Kidney tubule cell (primary cell): ENCODE measurements around the gene TTR.

Experiments
- DNase-seq: peaks from one replicate; pipeline ENCODE4 v3.0.0-alpha.2; 2018; ENCODE audit warnings: low spot score

The TTR gene

DNA sequence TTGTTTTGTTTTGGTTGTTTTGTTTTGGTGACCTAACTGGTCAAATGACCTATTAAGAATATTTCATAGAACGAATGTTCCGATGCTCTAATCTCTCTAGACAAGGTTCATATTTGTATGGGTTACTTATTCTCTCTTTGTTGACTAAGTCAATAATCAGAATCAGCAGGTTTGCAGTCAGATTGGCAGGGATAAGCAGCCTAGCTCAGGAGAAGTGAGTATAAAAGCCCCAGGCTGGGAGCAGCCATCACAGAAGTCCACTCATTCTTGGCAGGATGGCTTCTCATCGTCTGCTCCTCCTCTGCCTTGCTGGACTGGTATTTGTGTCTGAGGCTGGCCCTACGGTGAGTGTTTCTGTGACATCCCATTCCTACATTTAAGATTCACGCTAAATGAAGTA is at the start of gene TTR:
Gene TTR (plus strand): TSS at position 250 of the 400 bp plus-strand sequence. CDS start 26 bp downstream, at position 276.
- no peak for DNase-seq

DNA sequence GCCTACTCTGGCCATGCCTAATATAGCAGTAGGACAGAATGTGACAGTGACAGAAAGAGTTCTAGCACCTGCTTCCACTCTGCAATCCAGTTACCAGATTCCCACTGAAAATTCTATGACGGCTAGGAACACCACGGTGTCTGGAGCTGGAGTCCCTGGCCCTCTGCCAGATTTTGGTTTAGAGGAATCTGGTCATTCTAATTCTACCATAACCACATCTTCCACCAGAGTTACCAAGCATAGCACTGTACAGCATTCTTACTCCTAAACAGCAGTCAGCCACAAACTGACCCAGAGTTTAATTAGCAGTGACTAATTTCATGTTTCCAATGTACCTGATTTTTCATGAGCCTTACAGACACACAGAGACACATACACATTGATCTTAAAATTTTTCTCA is 45.2 kb upstream of the TTR start:
- DNase-seq = peak; percentile 73

DNA sequence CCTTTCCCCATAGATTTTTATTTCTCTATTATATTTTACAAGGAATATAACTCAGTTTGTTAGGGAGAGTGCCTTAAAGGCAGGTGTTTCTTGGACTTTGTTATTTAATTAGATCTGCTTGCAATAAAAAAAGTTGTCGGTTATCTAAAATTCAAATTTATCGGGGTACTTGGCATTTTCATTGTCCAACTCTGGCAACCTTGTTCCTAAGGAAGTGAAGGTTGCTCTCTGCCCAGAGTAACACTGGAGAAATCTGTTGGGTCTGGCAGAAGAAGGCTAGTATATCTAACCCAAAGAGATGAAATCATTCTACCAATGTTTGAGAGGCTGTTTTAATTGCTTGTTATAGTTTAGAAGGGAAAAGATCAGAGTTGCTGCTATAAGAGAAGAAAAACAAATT is 42.8 kb upstream of the TTR start:
- DNase-seq = no peak

DNA sequence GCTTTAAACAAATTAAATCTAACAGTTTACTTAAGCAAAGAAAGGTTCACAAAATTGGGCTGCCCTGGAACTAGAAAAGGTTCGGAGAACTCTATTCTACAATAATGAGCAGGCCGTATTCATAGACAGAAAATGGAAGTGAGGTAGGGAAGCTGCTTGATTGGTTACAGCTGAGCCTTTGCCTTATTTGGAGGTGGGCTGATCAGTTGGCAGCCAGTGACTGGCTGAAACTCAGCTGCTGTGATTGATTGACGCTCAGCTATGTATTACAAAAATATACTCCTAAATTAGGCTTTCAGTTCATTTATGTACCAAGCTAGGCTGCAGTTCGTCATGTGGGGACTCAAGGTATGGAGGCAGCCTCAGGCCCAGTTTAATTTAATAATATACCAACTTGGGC is 42.3 kb upstream of the TTR start:
- no peak for DNase-seq

DNA sequence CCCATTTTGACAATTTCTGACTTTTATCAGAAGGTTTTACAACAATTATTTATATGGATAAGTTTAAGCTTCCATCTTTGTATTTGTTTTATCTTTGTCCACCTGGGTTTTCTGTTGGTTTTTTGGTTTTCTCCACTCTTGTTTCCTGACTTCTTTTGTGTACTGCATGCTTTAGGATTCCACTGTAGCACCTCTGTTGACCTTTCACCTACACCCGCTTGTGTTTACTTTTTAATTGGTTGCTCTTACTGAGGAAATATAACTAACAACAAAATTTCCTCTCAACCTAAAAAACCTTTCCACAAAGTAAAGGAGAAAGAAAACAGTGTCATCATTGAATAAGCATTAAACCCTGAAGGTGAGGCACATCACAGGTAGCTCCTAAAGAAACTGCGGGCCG is 39.8 kb upstream of the TTR start:
- no peak for DNase-seq

DNA sequence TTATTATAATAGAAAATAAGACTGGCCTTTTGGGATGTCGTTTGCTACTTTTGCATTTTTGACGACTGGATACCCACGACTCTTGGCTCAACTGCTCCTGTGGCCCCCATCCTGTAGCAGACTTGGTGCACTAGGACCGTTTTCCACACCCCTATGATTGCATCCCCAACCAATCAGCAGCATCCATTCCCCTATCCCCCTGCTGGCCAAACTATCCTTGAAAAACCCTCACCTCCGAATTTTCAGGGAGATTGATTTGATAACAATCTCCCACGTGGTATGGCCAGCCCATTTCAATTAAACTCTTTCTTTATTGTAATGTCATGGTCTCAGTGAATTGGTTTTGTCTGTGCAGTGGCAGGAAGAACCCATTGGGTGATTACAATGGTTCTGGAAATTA is 37.9 kb upstream of the TTR start:
- DNase-seq = no peak

DNA sequence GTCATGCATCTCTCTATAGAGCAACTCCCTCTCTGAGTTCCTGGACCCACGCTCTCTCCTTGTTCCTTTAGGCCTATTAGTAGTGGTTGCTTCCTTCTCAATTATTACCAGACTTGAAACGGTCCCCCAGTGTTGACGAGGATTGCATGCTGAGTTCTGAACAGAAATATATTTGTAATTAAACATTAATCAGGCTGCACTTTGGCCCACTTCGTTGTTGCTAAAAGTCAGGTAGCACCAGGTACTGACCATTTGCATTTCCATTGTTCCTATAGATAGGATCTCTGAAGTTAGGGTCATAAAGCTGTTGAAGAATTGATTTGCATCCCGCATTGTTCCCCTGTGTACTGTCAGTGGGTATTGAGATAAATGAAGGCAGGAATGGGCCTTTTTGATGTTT is 36.9 kb upstream of the TTR start:
- DNase-seq = no peak

DNA sequence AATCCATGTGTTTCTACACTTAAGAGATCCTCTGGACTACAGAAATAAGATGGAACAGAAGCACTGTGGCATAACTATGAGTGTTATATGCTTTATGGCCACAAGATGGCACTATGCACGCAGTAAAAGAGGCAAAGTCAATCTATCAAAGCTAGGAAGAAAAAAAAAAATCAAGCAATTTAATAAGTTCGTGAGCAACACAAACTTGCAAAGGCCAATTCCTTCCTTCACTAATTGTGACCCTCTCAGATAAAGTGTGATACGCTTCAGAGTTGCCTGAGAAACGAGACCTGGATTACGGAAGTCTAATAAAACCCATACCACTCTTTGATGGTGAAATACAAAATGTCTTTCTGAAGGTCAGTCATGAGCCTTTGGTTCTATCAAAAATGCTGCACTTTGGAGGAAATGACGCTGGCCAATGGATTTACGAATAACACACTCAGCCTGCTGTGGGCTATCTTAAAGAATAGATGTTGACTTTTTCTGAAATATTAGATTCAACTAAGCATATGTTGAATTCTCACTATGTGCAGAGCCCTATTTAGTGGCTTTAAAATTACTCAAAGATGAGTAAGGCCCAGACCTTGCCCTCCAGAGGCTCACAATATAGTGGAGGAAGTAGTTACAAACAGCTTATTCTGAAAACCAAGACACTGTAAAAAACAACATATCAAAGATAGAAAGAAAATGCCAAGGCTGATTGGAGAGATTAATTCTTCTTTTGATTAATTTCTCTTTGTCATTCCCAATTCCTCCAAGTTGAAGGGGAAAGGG is 35.5 kb upstream of the TTR start:
- DNase-seq = peak; percentile 75

DNA sequence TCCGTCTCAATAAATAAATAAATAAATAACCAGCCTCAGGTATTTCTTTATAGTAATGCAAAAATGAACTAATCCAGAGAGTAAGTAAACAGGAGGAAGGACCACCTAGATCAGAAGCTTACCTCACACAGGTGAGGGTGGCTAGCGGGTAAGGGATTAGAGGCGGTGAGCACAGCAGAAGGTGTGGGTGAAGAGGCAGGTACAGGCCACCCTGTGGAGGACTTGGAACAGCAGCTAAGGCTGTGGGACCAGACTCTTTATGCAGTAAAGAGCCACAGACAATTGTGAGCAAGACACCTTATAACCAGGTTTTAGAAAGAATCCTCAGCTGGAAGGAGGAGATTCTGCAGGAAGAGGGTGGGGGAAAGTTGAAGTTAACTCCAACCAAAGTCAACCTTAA is 34.2 kb upstream of the TTR start:
- DNase-seq = no peak

DNA sequence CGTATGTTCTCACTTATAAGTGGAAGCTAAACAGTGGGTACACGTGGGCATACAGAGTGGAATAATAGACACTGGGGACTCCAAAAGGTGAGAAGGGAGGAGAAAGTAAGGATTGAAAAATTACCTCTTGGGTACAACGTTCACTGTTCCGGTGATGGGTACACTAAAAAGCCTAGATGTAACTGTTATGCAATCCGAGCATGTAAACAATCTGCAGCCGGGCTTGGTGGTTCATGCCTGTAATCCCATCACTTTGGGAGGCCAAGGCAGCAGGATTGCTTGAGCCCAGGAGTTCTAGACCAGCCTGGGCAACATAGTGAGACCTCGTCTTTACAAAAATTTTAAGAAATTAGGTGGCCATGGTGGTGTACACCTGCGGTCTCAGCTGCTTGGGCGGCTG is 33.1 kb upstream of the TTR start:
- DNase-seq = no peak

DNA sequence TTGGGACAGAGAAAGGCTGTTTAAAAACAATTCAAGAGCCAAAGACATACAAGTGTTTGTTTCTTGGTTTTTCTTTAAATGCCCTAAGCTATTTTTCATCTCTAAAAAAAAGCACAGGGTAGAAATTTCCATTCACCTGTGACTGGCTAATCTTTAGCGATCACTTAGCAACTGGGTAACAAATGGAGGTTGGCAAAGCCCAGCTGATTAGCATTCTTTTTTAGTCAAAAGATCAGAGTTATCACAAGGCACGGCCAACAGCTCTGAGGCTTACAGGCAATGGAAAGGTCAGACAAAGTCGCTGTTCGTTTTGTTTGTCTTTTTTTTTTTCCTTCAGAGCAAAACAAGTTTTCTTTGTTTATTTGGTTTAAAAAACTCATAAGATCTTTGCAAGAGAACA is 29.0 kb upstream of the TTR start:
- DNase-seq = no peak

DNA sequence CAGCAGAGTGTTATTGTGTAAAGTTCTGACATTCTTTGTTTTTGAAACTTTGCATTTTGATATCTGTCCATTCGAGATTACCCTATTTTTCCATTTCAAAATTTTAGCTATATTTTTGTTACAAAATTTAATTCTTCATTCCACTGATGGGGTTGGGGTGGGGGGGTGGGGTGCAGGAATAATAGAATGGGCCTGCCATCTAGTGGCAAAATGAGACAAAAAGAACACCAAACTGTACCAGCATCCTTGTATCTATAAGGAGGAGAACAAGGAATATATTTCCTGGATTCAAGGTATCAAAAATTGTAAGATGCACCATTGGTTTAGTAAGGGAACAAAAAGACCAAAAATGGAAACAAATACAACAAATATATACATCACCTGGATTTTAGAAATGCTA is 27.9 kb upstream of the TTR start:
- no peak for DNase-seq

DNA sequence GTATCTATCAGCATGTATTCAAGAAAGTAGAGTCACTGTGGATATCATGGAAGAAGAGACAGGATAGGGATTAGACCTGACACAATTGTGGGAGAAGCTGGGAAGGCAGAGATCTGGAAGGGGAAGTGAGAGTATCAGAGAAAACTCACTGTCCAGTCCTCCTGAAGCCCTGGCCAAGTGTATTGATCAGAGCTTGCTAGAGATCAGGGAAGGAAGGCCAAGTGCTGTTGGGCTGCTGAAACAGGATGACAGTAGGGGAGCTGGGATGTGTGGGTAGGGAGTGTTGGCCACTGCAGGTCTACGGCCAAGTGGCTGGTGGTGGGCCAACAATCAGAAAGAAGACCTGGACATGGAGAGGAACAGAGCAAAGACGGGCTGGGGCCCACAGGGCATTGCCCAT is 26.3 kb upstream of the TTR start:
- DNase-seq = no peak

DNA sequence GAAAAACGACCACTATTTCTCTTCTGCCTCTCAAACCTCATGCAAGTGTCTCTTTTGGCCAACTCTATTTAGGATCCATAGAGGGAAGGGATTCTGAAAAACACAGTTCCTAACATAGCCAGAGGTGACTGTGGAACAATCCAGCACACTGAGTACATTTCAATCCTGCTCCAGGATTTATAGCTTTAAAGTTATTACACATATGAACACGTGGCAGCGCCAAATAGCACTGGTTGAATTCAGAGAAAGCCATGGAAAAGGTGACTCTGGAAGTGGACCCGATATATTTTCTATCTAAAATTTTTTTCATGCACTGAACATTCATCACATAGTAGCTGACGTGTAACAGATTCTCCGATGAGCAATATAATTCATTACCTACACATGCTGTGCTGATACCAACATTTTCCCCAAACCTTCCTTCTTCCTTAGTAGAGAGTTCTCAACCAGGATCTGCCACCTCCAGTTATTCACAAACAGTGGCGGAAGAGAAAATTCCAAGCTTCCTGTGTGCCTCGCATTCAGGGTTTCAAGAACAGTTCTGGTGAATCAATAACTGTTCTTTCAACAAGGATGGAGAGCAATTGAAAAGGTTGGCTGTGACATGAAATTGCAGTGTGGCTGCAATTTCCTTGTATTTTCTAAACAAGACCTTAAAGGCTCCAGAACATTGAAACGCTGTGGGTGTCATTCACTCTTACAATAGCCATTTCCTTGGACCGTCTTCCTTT is 25.7 kb upstream of the TTR start:
- no peak for DNase-seq

DNA sequence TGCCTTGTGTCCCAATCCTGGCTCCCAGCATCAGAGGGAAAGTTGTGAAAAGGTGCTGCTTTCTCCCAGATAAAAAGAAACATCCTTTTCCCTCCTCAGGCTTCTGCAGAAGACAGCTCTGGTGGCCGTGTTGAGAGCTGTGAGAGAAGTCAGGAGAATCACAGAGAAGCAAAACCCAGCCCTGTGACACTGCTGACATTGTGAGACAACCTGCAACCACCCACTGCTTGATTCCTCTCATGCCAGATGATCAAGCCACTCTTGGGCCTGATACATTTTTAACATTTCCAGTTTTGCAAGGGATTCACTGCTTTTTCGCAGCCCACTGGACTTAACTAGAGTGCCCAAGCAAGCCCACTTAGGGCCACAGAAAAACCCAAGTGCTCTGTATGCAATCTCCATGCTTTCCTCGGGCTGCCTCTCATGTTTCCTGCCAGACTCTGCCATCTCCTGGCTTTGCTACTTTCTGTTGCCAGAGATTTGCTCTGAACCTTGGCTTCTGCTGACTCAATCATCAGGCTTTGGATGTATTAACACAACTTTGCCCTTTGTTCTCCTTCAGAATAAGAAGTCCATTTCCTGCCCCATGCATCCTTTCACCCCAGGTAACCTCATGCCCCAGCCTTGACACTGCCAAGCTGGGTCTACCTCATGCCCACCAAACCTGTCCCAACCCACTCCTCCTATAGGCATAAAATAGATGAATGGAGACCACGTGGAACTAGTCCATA is 24.9 kb upstream of the TTR start:
- DNase-seq = no peak

DNA sequence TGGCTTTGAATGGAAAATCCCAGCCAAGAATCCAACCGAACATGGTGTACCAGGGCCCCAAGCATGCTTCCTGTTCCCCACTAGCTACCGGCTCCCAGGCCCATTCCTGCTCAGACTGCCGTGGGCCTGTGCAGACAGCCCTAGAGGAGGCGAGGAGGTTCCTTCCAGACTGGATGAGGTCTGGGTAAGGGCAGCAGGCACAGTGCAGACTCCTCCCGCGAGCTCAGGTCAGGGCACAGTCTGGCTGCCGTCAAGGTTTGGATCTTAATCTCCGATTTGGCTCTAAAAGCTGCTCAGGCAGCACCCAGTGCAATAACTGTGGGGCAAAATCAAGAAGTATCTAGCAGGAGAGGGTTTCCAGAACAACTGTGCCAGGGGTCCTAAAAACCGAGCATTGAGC is 19.3 kb upstream of the TTR start:
- DNase-seq = no peak

DNA sequence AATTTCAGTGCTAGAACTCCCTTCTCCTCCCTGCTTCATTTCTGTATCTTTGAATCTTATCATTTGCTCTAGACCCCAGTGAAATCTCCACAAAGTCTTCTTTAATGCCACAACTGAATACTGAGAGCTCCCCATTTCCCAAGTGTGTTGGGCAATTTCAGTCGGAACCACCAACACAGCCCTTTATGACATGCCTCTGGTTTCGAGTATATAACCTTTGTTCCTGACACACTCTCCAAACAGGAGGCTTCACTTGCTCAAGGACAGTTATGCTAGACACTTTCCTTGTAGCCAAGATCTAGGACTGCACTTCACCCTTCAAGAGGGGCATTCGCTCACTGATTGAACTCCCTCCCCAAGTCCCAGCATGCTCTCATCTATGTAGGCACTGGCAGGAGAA is 18.6 kb upstream of the TTR start:
- DNase-seq = no peak

DNA sequence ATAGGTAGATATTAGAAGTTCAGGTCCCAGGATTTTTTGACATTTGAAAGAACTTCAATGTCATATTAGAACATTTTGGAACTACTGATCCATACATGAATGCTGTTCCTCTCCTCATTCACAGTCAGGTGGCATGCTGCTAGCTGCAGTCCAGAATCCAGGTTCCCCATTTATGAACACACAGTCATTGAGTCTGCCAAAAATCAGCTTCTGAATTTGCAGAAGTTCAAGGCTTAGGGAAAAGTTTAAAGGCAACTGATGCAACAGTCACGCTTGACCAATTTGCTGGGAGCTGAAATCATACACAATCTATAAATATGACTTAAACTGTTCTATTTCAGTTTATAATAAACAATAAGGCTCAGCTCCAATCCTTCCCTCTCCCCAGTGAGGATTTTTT is 17.3 kb upstream of the TTR start:
- no peak for DNase-seq

DNA sequence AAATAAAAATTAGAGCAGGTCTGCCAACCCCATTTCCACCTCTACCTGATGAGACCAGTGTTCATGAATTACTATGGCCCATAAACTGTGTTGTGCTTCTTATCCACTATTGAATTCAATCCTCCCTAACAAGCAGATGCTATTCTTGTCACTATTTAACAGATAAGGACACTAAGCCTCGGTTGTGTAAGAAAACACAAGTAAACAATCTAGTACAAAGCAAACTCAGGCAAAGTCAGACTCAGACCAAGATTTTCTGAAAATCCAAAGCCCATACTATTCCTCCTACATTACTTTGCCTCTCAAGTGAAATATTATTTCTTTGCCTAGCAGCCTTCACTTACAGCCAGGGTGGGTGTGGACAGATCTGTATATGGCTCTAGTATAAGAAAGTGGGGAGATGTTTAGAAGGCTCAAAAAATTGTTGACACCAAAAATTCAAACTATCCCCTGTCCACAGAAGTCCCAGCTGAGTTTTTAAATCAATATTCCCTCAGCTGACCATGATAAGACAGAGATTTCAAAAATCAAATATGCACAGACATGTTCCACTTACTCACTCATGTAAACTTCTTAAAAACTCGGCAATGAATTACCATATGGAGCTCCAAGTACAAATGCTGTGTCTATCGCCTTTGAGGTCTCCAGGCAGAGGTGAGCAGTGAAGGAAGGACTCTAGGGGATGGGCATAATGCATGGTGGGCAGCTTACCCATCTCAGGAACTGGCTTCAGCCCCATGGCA is 16.0 kb upstream of the TTR start:
- no peak for DNase-seq

DNA sequence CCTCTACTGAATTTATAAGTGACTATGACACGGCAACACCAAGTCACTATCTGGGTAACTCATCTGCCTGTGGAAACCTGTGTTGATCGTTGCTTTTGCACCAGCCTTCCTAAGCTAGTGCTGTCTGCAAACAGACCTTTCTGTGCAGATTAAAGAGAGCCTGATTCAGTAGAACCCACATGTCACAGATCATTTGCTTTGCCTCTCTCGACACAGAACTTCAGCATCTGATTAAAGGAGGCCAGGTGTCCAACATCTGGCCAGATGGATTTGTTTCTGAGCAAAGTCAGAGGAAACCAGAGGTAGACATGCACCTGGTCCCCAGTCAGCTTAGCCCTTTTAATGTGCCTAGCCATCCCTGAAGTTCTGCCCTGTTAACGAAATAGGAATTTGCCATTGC is 15.0 kb upstream of the TTR start:
- DNase-seq = no peak

DNA sequence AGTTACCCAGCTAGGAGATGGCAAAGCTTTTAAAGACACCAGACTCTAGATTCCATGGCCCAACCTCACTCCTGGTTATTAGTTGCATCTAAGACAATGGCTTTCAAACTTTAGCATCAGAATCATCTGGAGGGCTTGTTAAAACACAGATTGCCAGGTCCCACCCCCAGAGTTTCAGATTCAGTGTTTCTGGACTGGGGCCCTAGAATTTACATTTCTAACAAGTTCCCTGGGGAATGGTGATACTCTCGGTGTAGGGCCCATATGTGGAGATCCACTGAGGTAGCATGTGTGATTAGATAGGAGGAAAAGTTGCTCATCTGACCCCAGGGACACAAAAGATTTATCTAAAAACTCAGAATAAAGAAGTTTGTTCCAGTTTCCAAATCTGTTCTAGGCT is 14.5 kb upstream of the TTR start:
- no peak for DNase-seq

DNA sequence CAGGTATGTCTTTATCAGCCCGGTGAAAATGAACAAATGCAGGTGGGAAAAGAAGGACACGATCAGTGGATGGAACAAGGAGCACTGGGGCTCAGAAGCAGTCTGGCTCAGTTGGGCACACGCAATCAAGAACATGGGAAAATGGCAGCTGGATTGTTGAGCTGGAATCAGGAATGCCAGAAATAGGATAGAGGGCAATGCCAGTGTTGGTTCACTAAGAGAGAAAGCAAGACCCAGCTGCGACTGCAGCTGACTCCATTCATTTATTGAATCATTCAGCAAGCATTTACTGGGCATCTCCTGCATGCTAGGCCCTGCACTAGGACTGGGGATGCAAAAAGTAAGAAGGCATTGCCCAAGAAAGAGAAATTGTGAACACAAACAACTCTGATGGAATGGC is 13.6 kb upstream of the TTR start:
- DNase-seq = no peak

DNA sequence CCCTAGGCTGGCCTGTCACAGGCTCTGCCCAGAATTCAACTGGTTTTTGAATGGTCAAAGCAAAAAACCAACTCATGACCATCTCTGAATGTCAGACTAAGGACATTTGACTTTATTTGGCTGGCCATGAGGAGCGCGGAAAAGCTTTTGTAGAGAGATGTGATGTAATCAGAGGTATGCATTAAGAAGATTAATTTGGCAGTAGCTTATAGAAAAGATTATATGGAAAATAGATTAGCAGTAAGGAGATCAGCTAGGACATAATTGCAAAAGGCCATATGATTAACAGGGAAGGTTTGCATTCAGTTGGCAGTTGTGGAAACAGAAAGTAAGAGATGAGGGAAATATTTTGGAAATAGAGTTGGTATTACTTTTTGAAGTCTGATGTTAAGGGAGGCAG is 12.3 kb upstream of the TTR start:
- DNase-seq = no peak
